ENCODE data around the gene SEMA3A.

DNA sequence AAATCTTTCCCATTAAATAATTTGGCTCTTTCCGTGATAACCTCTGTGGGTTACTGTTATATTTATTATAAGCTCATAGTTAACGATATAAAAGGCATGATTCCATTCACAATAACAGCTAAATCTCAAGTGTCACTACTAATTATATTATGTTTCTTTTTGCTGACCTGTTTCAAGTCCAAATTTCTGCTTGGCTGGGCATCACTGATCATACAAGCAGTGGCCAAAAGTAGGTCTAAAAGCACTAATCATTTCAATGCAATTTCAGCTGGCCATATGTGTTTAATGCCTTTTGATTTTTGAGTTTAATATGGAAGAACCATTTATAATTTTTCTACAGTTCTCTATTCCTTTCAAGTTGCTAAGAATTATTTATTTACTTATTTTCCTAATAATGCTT, 110.7 kb downstream of the SEMA3A start:
- no peak for TF ChIP-seq EP300 (IDR thresholded peaks at IDR 0.05)
- no peak for TF ChIP-seq POLR2A (IDR thresholded peaks at IDR 0.05)

Data from sigmoid colon (tissue), 4 donors.